HG02870 (cell line): Measurements from ENCODE around the gene OXSR1.

Source experiments
- ATAC-seq: cut with Tn5 transposase; IDR thresholded peaks from one replicate; pipeline ENCODE4 v1.9.1; 2021; ENCODE audit warnings: mild to moderate bottlenecking, moderate library complexity; ENCODE audit not compliant: unreplicated experiment

OXSR1 gene

DNA sequence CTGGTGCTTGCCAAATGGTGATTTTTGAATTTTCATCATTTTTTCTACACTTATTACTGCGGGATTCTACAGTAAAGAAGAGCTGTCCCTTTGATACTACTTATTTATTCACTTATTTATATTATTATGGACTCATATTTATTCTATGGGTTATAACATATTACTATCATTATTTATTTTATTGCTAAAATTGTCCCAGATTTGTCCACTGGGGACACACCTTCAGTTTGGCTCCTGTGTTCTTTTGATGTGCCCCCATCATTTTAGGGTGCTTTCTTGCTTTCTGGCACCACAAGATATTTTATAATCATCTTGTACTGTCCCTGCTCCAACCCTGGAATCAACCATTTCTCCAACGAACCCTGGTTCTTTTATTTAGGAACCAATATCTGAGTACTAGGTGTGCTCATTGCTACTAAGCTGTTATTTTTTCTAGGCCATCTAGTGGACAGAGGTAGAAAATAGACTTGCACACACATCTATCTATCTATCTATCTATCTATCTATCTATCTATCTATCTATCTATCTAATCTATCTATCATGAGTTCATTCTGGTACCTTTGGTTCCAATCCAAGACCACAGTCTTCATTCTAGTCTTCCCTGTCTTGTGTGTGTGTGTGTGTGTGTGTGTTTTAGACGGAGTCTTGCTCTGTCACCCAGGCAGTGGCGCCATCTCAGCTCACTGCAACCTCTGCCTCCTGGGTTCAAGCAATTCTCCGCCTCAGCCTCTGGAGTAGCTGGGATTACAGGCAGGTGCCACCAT, 132.8 kb downstream of the OXSR1 start:
- ATAC-seq = no peak
